Neural cell (in vitro differentiated cells): Measurements from ENCODE around the gene TFDP1.

Source experiments
- EZH2 ChIP-seq: fragments of 200-600, 300-800 bp; shearing (Covaris generic), sonication (generic); IDR thresholded peaks from 2 replicates; pipeline ENCODE4 v1.6.1; 2014; ENCODE audit warnings: antibody characterized with exemption, low read length, borderline replicate concordance, mild to moderate bottlenecking; ENCODE audit not compliant: insufficient read depth, poor library complexity, severe bottlenecking
- MXI1 ChIP-seq: fragments of 450-650 bp; conservative IDR thresholded peaks from 2 replicates; pipeline ENCODE4 v1.6.1; 2014; ENCODE audit warnings: antibody characterized with exemption, mild to moderate bottlenecking; ENCODE audit not compliant: poor library complexity, severe bottlenecking
- POLR2AphosphoS5 ChIP-seq: IDR thresholded peaks from 2 replicates; pipeline ENCODE4 v1.6.1; 2012
- RAD21 ChIP-seq: fragments of 450-650 bp; conservative IDR thresholded peaks from 2 replicates; pipeline ENCODE4 v1.6.1; 2014; ENCODE audit warnings: antibody characterized with exemption, mild to moderate bottlenecking, moderate library complexity
- TF ChIP-seq, protein P1 (sequence below): fragments of 450-650 bp; IDR thresholded peaks from 2 replicates; pipeline ENCODE4 v1.5.1; 2014; ENCODE audit warnings: antibody characterized with exemption, mild to moderate bottlenecking, moderate library complexity; ENCODE audit not compliant: poor library complexity, severe bottlenecking

DNA sequence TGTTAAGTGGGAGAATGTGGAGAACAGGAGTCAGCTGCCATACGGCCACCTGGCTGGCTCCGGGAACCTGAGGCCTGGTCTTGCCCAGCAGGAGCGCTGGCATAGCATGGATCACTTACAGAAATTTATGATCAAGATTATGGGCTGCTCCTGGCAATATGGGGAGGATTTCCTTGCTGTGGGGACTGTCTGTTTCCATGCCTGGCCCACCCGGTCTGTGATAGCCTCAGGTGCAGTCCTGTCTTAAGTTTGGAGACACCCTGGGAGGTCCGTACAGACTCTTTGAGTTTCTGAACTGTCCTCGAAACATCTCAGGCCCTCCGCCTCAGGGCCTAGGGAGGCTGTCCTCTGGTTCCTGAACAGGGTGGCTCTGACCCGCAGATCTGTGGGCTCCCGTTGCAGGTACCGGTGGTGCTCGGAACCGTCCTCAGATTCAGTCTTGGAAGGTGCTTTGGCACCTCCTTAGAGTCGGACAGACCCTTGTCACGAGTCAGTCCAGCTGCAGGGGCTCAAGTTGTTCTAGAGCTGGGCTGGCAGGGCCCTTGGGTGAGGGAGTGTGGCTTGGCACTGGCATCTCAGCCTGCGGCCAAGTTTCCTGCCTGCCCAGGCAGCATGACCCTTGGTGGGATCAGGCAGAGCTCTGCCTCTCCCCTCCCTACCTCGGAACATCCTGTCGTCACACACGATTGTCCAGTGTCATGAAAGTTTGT, 4.9 kb downstream of the TFDP1 start:
- TF ChIP-seq POLR2AphosphoS5 (no peak), RAD21 (no peak), EZH2 (no peak), MXI1 (no peak)
- TF ChIP-seq, protein P1, sequence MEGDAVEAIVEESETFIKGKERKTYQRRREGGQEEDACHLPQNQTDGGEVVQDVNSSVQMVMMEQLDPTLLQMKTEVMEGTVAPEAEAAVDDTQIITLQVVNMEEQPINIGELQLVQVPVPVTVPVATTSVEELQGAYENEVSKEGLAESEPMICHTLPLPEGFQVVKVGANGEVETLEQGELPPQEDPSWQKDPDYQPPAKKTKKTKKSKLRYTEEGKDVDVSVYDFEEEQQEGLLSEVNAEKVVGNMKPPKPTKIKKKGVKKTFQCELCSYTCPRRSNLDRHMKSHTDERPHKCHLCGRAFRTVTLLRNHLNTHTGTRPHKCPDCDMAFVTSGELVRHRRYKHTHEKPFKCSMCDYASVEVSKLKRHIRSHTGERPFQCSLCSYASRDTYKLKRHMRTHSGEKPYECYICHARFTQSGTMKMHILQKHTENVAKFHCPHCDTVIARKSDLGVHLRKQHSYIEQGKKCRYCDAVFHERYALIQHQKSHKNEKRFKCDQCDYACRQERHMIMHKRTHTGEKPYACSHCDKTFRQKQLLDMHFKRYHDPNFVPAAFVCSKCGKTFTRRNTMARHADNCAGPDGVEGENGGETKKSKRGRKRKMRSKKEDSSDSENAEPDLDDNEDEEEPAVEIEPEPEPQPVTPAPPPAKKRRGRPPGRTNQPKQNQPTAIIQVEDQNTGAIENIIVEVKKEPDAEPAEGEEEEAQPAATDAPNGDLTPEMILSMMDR = no peak
